Fibroblast of the aortic adventitia (primary cell): ENCODE results near the gene PDZD2. TPM values are rescaled to one million over a fixed set of nuclear protein-coding genes. Genes with fewer than 3 reads are reported as not detected.

ENCODE experiments used
- DNase-seq: peaks from one replicate; pipeline ENCODE4 v3.0.0-alpha.2; 2010; ENCODE audit warnings: low read depth
- H3K4me3 ChIP-seq: 2 replicates; pipeline ENCODE4 v1.5.1; 2011; ENCODE audit warnings: low read depth, mild to moderate bottlenecking, control low read depth, low read length, moderate library complexity
- CTCF ChIP-seq: IDR thresholded peaks from 2 replicates; pipeline ENCODE4 v1.5.1; 2011; ENCODE audit warnings: mild to moderate bottlenecking, low read length, control low read depth, inconsistent platforms; ENCODE audit not compliant: insufficient read depth
- total RNA-seq: library from RNA; depleted of rRNA; stranded (reverse); fragments of >200 nt; gene quantifications from 2 replicates; pipeline ENCODE4 v1.2.3, GENCODE V29; 2012; ENCODE audit warnings: low replicate concordance

The PDZD2 gene
- total RNA-seq, 1 donor = under 0.01 TPM

GRCh38 chr5:32044939-32045338, 406.0 kb downstream of the PDZD2 start:
- peak; percentile 68 for DNase-seq
- no peak overlapping the region for H3K4me3 ChIP-seq
- TF ChIP-seq CTCF = no peak

- no peak overlapping the region for H3K4me3 ChIP-seq
- no peak for TF ChIP-seq CTCF
- DNase-seq = peak; percentile 19
These were observed 408.1 kb downstream of the PDZD2 start for GRCh38 chr5:32047056-32047455.

- DNase-seq = no peak
- H3K4me3 ChIP-seq = no peak overlapping the region
- no peak for TF ChIP-seq CTCF
These were observed 412.9 kb downstream of the PDZD2 start for GRCh38 chr5:32051796-32052195.

GRCh38 chr5:32055891-32056866, 417.2 kb downstream of the PDZD2 start:
- no peak for TF ChIP-seq CTCF
- no peak for DNase-seq
- no peak overlapping the region for H3K4me3 ChIP-seq

- peak; percentile 32 for TF ChIP-seq CTCF
- DNase-seq = peak; percentile 10
- no peak overlapping the region for H3K4me3 ChIP-seq
These were observed 418.5 kb downstream of the PDZD2 start for GRCh38 chr5:32057187-32058096.

- no peak overlapping the region for H3K4me3 ChIP-seq
- no peak for TF ChIP-seq CTCF
- DNase-seq = no peak
These were observed 419.2 kb downstream of the PDZD2 start for GRCh38 chr5:32058101-32058500.
